ENCODE measurements around the gene SH3TC1. TPM values are rescaled to one million over a fixed set of nuclear protein-coding genes. Genes with fewer than 3 reads are reported as not detected.

The SH3TC1 gene
- total and polyA plus RNA-seq, 2 of the 13 experiments (the other 11 are each of a cell fraction or from before 2014, with no cell fraction given): 14.9 to 21.8 TPM

- TF ChIP-seq IKZF5 (CRISPR knock-in tag; IDR thresholded peaks at IDR 0.05) (no peak), ZNF503 (CRISPR knock-in tag; IDR thresholded peaks at IDR 0.05) (no peak), ZBTB40 (IDR thresholded peaks at IDR 0.05) (no peak), ZBTB40 (CRISPR knock-in tag; IDR thresholded peaks at IDR 0.05) (no peak), ZNF589 (CRISPR knock-in tag; conservative IDR thresholded peaks at IDR 0.05) (no peak), MED8 (CRISPR knock-in tag; IDR thresholded peaks at IDR 0.05; ENCODE audit: insufficient replicate concordance) (no peak), CCDC6 (CRISPR knock-in tag; IDR thresholded peaks at IDR 0.05) (peak; percentile 56), TBP (CRISPR knock-in tag; IDR thresholded peaks at IDR 0.05) (no peak), SCMH1 (CRISPR knock-in tag; IDR thresholded peaks at IDR 0.05; ENCODE audit: borderline replicate concordance) (no peak), ZNF317 (CRISPR knock-in tag; IDR thresholded peaks at IDR 0.05) (no peak), ZBTB46 (CRISPR knock-in tag; IDR thresholded peaks at IDR 0.05; ENCODE audit: borderline replicate concordance) (no peak), ETV6 (CRISPR knock-in tag; conservative IDR thresholded peaks at IDR 0.05) (0 out of 2 replicates have a peak, but pooled peaks have one; percentile 7)
Observed at GRCh38 chr4:8157944-8158709, 41.0 kb upstream of the SH3TC1 start (continued).

All from HepG2 (cell line).